Measurements from ENCODE around the gene PCCA. TPM values are rescaled to one million over a fixed set of nuclear protein-coding genes. Genes with fewer than 3 reads are reported as not detected.

PCCA gene
- total and polyA plus RNA-seq, 2 of the 13 experiments (the other 11 are each of a cell fraction or from before 2014, with no cell fraction given): 15.0 to 32.2 TPM

DNA sequence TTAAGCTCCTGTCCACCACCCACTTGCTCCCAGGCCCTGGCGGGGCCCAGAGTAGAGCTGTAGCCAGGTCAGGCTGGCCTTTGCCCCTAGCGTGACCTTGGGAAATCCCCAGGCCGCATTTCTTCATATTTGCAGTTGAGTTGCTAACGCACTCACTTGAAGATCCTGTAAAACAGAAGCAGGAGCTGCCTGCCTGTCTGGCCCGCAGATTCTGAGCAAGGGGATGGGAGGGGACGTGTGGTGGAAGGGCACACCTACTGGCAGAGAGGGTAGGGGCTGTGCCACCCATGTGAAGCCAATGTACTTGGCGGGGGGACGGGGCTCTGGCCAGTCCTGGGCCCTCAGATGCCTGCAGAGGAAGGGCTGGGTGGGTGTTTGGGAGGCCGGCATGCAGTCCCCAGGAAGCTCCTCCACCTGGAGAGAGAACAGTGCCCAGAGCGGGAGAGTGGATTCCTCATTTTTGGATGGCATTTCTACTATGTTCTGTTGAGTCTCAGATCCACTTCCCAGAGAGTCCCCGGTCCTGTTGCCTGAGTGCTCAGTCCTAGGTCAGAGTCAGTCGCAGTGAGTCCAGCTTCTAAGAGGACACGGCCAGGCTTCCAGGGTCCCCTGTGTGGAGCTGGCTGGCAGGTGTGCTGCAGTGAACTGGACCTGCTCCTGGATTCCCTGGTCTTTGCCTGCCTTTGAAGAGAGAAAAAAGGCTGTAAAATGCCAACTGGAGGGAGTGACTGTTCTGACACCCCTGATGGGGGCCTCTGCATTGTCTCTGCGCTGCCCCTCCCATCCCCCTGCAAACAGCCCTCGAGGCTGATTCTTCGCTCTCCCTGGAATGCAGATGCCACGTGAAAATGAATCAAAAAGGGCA is 436.8 kb downstream of the PCCA start (continued):
- TF ChIP-seq ZNF562 (CRISPR knock-in tag; IDR thresholded peaks at IDR 0.05; ENCODE audit: borderline replicate concordance): no peak
- no peak for TF ChIP-seq SMAD9 (CRISPR knock-in tag; IDR thresholded peaks at IDR 0.05)
- TF ChIP-seq ZKSCAN1 (IDR thresholded peaks at IDR 0.05; ENCODE audit: low read length): no peak
- TF ChIP-seq, protein P1, sequence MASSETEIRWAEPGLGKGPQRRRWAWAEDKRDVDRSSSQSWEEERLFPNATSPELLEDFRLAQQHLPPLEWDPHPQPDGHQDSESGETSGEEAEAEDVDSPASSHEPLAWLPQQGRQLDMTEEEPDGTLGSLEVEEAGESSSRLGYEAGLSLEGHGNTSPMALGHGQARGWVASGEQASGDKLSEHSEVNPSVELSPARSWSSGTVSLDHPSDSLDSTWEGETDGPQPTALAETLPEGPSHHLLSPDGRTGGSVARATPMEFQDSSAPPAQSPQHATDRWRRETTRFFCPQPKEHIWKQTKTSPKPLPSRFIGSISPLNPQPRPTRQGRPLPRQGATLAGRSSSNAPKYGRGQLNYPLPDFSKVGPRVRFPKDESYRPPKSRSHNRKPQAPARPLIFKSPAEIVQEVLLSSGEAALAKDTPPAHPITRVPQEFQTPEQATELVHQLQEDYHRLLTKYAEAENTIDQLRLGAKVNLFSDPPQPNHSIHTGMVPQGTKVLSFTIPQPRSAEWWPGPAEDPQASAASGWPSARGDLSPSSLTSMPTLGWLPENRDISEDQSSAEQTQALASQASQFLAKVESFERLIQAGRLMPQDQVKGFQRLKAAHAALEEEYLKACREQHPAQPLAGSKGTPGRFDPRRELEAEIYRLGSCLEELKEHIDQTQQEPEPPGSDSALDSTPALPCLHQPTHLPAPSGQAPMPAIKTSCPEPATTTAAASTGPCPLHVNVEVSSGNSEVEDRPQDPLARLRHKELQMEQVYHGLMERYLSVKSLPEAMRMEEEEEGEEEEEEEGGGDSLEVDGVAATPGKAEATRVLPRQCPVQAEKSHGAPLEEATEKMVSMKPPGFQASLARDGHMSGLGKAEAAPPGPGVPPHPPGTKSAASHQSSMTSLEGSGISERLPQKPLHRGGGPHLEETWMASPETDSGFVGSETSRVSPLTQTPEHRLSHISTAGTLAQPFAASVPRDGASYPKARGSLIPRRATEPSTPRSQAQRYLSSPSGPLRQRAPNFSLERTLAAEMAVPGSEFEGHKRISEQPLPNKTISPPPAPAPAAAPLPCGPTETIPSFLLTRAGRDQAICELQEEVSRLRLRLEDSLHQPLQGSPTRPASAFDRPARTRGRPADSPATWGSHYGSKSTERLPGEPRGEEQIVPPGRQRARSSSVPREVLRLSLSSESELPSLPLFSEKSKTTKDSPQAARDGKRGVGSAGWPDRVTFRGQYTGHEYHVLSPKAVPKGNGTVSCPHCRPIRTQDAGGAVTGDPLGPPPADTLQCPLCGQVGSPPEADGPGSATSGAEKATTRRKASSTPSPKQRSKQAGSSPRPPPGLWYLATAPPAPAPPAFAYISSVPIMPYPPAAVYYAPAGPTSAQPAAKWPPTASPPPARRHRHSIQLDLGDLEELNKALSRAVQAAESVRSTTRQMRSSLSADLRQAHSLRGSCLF (CRISPR knock-in tag; IDR thresholded peaks at IDR 0.05; ENCODE audit: borderline replicate concordance): no peak
- TF ChIP-seq FIP1L1 (IDR thresholded peaks at IDR 0.05; ENCODE audit: borderline replicate concordance, insufficient read depth, low read depth, low read length): no peak
- TF ChIP-seq, protein P2, sequence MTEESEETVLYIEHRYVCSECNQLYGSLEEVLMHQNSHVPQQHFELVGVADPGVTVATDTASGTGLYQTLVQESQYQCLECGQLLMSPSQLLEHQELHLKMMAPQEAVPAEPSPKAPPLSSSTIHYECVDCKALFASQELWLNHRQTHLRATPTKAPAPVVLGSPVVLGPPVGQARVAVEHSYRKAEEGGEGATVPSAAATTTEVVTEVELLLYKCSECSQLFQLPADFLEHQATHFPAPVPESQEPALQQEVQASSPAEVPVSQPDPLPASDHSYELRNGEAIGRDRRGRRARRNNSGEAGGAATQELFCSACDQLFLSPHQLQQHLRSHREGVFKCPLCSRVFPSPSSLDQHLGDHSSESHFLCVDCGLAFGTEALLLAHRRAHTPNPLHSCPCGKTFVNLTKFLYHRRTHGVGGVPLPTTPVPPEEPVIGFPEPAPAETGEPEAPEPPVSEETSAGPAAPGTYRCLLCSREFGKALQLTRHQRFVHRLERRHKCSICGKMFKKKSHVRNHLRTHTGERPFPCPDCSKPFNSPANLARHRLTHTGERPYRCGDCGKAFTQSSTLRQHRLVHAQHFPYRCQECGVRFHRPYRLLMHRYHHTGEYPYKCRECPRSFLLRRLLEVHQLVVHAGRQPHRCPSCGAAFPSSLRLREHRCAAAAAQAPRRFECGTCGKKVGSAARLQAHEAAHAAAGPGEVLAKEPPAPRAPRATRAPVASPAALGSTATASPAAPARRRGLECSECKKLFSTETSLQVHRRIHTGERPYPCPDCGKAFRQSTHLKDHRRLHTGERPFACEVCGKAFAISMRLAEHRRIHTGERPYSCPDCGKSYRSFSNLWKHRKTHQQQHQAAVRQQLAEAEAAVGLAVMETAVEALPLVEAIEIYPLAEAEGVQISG (CRISPR knock-in tag; IDR thresholded peaks at IDR 0.05): no peak
- no peak for TF ChIP-seq ZNF205 (CRISPR knock-in tag; IDR thresholded peaks at IDR 0.05)
- no peak for TF ChIP-seq ZIK1 (CRISPR knock-in tag; IDR thresholded peaks at IDR 0.05; ENCODE audit: borderline replicate concordance, low read depth)
- no peak for TF ChIP-seq ZNF589 (CRISPR knock-in tag; conservative IDR thresholded peaks at IDR 0.05)
- no peak for TF ChIP-seq ZNF180 (CRISPR knock-in tag; IDR thresholded peaks at IDR 0.05; ENCODE audit: borderline replicate concordance, low read depth)
- no peak for TF ChIP-seq ZNF670 (CRISPR knock-in tag; IDR thresholded peaks at IDR 0.05; ENCODE audit: borderline replicate concordance)
- TF ChIP-seq ZNF790 (CRISPR knock-in tag; IDR thresholded peaks at IDR 0.05; ENCODE audit: borderline replicate concordance): no peak
- TF ChIP-seq ZNF878 (CRISPR knock-in tag; IDR thresholded peaks at IDR 0.05): 0 out of 2 replicates have a peak, but pooled peaks have one; percentile 54
- no peak for TF ChIP-seq HOXD1 (CRISPR knock-in tag; IDR thresholded peaks at IDR 0.05)
- TF ChIP-seq GFI1 (CRISPR knock-in tag; IDR thresholded peaks at IDR 0.05; ENCODE audit: borderline replicate concordance): no peak
- TF ChIP-seq CAMTA2 (CRISPR knock-in tag; IDR thresholded peaks at IDR 0.05; ENCODE audit: borderline replicate concordance): no peak
- TF ChIP-seq MTA1 (CRISPR knock-in tag; IDR thresholded peaks at IDR 0.05; ENCODE audit: borderline replicate concordance): peak; percentile 92; the same call in 1 of the 2 replicates
- no peak for TF ChIP-seq SIX4 (CRISPR knock-in tag; IDR thresholded peaks at IDR 0.05)
- no peak for TF ChIP-seq ZNF567 (CRISPR knock-in tag; IDR thresholded peaks at IDR 0.05; ENCODE audit: borderline replicate concordance)
- no peak; the same call in 1 of the 2 replicates for TF ChIP-seq CBX5 (CRISPR knock-in tag; IDR thresholded peaks at IDR 0.05; ENCODE audit: borderline replicate concordance)
- no peak for TF ChIP-seq FOXP1 (IDR thresholded peaks at IDR 0.05)
- no peak for TF ChIP-seq FOXP1 (CRISPR knock-in tag; IDR thresholded peaks at IDR 0.05)
- peak; percentile 71 for TF ChIP-seq RXRB (CRISPR knock-in tag; IDR thresholded peaks at IDR 0.05; ENCODE audit: borderline replicate concordance)
